HG03095 (cell line): Measurements from ENCODE around the gene GINS3.

Source experiments
- ATAC-seq: cut with Tn5 transposase; IDR thresholded peaks from one replicate; pipeline ENCODE4 v1.9.1; 2021; ENCODE audit warnings: moderate library complexity; ENCODE audit not compliant: unreplicated experiment

The GINS3 gene

DNA sequence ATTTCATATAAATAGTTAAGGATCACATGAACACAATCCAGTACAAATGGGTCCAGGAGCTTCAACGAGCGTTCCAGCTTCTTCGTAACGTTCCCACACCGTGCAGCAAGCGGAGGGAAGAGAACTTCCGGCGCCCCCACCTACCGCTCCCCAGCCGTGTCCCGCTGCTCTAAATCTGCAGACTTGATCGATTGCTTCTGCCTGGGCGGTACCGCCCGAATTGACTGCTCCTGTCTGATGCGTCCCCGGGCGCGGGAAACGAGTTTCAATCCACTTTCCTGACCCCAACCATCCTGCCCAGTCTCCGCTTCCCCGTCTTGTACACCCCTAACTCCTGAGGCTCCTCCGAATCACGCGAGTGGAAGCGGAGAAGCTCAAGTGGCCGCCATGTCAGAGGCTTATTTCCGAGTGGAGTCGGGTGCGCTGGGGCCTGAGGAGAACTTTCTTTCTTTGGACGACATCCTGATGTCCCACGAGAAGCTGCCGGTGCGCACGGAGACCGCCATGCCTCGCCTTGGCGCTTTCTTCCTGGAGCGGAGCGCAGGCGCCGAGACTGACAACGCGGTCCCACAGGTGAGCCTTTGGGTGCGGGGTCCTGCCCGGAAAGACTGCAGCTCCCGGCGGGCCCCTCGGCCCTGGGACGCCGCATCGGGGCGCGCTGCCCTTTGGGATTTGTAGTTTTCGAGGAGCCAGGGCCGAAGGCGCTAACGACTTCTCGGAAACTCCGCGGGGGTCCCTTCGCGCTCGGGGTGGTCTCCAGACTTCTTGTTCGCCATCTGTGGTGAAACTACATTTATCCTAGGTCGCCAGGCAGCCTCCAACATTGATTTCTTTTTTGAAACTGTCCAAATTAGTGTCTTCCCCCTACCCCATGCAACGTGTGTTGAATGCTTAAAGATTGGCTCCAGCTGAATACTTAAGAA is at the start of gene GINS3:
Gene GINS3 (plus strand): TSS at position 257 of the 923 bp plus-strand sequence. CDS start 131 bp downstream, at position 388.
- peak; percentile 97 for ATAC-seq

DNA sequence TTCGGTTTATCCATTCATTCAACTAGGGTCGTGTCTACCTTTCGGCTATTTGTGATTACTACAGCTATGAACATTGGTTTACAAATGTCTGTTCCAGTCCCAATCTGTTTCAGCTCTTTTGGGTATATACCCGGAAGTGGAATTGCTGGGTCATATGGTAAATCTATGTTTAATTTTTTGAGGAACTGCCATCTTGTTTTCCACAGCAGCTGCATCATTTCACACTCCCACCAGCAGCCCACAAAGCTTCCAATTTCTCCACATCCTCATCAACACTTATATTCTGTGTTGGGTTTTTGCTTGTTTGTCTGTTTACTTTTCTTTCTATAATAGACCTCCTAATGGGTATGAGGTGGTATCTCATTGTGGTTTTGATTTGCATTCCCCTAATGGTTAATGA is 48.7 kb upstream of the GINS3 start:
- ATAC-seq = no peak

DNA sequence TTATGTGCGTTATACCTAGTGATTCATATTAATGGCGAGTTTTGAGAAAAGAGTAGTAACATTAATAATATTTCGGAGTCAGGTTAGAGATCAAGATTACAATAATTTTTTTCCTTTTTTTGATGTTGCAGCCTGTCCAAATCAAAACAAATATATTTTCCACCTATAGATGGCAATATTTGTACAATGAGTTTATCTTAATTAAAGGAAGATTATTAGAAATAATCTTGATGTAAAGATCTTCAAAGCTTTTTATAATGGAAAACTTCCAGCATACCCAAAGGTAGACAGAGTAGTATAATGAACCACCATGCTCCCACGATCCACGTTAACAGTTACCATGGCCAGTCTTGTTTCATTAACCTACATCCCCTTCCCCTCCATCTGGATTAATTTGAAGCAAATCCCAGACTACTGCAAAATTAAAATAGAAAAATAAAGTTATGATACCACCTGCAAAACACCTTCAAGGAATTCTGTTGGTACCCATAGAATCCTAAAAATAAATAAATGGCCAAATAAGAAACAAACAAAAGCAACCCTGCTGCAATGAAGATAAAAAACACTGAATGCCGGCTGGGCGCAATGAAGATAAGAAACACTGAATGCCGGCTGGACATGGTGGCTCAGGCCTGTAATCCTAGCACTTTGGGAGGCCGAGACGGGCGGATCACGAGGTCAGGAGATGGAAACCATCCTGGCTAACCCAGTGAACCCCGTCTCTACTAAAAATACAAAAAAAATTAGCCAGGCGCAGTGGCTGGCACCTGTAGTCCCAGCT is 46.5 kb upstream of the GINS3 start:
- no peak for ATAC-seq

DNA sequence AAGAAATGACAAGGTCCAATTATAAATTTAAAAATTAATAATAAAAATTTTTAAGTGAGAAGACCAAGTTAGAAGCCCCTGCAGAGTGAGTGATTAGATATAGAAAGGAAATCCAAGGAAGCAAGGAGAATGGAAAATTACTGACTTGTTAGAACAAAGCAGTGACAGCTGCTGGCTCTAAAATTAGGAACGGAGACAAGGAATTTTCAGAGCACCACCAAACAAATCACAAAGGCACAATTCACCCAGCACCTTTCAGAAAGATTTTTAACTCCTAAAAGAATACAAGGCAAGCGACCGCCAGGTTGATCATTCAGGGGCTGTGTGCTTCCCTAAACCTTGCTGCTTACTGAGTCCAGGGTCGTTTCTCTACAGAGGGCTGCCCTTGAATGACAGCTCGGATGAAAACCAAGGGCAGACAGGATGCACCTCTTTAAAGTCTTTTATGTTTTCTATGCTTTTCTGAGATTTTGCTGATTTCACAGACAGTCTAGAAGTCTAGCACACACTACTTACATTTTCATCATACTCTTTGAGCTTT is 45.4 kb upstream of the GINS3 start:
- ATAC-seq = no peak

DNA sequence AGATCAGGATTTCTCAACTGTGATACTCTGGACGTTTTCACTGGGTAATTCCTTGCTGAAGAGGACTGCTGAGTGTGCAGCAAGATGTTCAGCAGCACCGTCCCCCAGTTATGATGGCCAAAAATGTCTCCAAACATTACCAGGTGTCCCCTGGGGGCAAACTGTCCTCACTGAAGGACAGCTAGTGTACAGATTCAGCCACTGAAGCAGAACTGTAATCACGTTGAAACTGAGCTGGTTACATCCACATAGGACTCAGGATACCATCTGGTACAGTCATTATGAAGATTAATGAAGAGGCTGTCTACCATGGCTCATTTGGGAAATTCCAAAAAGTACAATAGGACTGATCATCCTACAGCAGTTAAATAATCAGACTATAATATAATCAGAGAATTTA is 43.3 kb upstream of the GINS3 start:
- no peak for ATAC-seq

DNA sequence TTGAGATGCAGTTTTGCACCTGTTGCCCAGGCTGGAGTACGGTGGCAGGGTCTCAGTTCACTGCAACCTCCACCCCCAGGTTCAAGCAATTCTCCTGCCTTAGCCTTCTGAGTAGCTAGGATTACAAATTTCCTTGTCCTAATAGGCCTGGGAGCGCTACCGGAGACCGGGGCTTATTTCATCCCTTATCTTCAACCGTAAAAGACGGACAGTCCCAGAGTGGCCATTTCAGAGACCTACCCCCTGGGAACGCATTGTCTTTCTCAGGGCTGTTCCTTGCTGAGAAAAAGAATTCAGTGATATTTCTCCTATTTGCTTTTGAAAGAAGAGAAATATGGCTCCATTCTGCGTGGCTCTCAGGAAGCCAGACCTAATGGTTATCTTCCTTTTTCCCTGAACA is 39.6 kb upstream of the GINS3 start:
- ATAC-seq = no peak

DNA sequence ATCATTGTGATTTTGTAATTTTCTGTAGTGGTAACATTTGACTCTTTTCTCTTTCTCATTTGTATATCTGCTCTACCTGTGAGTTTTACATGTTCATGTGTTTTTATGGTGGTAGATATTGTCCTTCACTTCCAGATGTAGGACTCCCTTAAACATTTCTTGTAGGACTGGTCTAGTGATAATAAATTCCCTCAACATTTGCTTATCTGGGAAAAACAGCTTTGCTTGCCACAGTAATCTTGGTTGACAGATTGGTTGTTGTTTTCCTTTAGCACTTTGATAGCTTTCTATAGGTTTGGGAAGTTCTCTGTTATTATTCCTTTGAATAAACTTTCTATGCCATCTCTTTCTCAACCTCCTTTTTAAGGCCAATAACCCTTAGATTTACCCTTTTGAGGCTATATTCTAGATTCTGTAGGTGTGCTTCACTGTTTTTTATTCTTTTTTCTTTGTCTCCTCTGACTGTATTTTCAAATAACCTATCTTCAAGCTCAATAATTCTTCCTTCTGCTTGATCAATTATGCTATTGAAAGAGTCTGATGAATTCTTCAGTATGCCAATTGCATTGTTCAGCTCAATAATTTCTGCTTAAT is 32.1 kb upstream of the GINS3 start:
- no peak for ATAC-seq

DNA sequence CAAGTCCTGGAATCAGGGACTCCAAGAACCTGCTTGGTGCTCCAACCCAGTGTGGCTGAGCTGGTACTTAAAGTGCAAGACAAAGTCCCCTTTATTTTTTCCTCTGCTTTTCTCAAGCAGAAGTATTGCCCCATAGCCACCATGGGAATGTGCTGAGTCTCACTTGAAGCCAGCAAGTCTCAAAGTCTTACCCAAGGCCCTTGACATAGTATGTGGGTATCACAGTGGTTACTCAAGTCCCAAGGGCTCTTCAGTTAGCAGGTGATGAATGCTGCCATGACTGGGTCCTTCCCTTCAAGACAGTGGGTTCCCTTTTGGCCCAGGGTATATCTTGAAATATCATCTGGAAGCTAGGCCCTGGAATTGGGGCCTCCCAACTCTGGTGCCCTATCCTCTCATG is 30.5 kb upstream of the GINS3 start:
- ATAC-seq = no peak

DNA sequence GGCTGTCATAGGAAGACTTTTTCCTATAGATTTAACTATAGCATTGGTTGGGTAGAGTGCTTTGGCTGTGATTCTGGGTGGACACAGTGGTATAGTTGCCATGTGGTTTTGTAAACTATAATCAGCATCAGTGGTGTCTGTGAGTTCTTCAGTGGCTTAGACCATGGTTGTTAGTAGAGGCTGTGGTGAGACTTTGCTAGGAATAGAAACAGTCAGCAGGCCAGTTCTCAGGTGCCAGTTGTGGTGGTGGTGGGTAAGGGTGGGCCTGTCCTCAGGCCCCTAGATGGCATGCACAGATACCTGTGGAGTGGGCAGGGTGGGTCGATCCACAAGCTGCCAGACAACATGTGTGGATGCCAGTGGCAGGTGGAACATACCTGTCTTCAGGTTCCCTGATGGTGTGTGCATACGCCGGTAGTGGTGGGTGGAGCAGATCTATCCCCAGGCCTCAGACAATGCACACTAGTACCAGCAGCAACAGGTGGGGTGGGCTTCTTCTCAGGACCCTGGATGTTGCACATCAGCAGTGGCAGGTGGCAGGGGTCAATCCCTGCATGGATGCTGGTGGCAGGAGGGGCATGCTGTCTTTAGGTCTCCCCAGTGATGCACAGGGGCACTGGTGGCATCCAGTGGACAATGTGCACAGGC is 28.4 kb upstream of the GINS3 start:
- no peak for ATAC-seq

DNA sequence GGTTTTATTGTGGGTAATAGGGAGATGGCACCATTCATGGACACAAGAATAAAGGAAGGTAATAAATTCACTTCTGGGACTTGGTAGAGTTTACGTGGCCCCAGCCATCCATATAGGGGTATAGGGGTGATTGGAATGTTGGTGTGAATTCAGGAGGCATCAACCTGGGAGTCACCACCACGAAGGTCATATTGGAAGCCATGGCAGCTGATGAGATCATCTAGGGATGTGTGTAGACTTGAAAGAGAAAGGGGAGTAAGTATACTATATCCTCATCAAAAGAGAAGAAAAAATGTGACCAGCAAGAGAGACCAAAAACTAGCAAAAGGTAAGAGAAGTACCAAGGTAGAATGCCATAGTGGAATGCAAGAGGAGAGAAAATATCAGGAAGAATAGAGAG is 26.6 kb upstream of the GINS3 start:
- ATAC-seq = no peak

DNA sequence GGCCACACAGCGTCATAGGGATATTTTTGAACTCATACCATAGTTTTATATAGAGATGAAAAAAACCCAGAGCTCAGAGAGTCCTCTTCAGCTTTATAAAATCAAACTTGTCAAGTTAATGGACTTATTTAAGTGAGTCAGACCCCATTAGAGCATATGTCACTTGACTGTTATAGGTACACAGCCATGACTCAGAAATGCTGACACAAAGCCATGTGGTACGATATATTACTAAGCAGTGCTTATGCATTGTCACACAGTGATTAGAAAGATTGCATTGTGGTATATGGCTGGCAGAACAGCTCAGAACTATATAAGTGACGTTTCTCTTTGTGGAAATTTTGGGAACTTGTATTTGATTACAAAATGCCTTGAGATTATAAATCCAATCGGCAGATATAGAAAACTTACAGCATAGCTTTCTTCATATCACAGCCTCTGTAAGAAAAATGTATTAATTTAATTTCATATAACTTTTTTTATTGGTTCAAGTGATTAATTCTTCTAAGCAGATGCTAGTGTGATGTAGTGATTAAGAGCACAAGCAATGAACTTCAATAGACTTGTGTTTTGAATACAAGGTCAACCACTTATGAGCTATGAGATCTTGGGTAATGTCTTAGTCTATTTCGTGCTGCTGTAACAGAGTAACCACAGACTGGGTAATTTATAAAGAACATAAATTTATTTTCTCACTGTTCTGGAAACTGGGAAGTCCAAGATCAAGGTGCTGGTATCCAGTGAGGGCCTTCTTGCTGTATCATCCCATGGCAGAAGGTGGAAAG is 25.8 kb upstream of the GINS3 start:
- no peak for ATAC-seq

DNA sequence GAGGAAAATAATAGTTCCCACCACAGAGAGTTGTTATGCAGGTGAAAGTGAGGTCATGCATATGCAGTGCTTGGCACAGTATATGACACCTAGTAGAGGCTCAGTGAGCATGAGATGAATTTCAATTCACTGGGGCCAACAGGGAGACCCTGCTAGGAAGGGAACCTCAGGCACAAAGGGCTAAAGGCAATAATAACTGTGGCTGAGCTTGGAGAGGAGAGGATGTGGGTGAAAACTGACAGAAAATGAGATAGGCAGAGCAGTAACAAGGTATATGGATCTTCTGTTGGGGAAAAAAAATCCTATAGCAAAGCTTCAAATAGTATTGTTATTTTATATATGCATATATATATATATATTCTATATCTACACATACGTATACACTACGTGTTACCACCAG is 25.0 kb upstream of the GINS3 start:
- ATAC-seq = no peak

DNA sequence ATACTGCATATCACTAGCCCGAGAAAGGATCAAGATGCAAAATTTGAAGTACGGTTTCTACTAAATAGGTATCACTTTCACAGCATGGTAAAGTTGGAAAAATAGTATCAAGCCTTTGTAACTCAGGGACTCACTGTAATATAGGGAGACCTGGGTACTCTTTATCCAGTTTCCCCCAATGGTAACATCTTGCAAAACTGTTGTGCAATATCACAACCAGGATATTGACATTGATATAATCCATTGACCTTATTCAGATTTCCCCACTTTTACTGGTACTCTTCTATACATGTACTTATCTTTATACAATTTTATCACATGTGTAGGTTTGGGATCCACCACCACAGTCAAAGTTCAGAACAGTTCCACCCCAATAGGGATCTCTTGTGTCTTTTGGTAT is 20.4 kb upstream of the GINS3 start:
- ATAC-seq = no peak

DNA sequence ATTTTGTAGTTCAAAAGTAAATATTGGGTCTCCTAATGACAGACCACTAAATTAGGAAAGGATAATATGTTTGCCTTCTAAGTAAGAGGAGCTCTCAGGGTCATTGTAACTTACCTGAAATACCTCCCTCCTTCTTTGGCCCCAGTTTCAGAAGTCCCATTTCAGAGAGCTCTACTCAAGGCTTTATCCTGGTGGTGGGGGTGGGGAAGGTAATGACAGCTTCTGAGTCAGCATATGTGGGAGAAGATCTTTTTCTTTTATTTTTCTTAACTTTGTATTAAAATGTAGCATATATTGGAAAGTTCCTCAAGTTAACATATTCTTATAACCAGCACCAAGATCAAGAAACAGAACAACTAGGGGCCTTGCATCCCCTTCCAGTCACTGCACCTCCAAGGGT is 16.9 kb upstream of the GINS3 start:
- ATAC-seq = no peak

DNA sequence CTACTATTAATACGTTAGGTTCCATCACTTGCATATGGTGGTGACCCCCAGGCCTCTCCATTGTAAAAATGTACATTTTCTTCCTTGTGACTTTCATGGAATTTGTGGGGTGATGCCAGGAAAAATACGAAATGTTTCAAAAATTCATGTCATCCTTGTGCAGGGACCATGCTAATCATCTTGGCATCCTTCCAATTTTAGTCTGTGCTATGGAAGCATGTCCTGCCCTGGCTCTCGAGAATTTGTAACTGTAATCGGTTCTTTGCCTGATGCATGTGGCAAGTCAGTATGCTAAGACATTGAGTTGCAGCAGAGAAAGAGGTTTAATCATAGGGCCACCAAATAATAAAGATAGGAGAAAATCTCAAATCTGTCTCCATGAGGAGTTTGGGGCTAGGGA is 14.3 kb upstream of the GINS3 start:
- no peak for ATAC-seq

DNA sequence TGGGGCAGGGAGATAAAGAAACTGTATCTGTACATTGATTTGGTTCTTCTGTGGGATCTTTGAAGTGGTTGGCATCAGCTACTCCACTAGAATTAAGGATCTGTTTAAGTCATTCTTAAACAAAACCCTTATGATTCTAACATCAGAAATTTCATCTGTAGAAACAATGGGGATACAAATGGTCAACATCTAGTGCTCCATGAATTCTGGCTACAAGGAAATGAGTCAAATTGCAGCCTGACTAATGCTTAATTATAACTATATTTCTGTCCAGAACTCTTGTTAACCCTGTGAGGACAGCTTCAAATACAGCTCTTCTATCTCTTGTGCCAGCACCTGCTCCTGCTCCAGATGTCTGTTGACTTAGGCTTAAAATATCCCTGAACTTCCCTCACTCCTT is 13.9 kb upstream of the GINS3 start:
- no peak for ATAC-seq

DNA sequence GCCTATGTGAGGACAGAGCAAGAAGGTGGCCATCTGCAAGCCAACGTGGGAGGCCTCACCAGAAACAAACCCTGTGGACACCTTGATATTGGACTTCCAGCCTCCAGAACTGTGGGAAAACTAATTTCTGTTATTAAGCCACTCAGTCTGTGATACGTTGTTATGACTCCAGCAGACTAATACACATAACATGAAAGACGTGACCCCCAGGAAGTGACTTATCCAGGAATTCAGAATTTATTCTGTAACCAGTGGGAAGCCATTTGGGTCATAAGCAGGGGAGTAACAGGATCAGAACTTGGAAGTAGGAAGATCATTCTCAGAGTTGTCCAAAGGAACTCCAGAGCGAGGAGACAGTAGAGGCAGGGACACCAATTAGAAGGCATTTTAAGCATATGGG is 12.5 kb upstream of the GINS3 start:
- ATAC-seq = no peak

DNA sequence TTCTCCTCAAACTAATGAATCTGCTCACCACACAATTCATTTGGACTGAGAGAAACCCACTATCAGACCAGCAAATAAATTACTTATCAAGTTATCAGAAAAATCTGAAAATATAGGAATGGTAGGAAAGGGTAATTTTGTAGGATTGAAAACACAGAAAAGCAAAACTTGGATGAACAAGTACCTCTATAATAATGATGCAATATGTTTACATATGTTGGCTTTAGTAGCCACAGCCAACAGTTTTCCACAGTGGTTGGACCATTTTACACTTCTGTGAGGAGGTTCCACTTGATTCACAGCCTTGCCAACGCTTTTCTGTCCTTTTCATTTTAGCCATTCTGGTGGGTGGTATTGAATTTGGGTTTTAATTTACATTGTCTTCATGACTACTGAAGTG is 10.6 kb upstream of the GINS3 start:
- ATAC-seq = no peak

DNA sequence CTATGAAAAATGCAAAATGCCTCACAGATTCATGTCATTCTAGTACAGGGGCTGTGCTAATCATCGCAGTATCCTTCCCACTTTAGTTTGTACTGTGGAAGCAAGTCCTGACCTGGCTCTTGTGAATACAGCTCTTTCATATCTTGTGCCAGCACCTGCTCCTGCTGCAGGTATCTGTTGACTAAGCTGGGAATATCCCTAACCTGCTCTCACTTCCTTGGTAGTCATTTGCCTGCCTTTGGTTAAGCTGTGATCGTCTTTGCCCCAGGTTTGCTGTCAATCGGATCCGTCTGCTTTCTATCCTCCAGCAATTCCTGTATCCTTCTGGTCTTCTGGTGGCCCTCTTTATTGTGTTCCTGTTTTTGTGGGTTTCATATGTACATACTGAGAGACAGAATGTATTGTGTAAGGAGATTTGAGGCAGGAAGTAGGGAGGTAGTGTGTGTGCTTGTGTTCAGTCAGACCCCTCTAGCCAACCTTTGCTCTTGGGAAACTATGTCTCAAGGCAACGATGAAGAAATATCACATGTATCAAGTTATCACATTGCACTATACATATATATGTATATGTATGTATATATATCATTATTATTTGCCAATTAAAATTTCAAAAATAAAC is 7.7 kb upstream of the GINS3 start:
- ATAC-seq = no peak
